ENCODE results near the gene RBL2.
"Not testable (repeated sequence)": the region's sequence is repeated elsewhere in the genome, so short reads cannot be mapped to it uniquely, and the experiment has no call there.

RBL2 gene

GRCh38 chr16:53539759-53540718 is 105.8 kb downstream of the RBL2 start:
- DNase-seq (ENCODE audit: low read depth), result not testable (repeated sequence)

Data from ELR (cell line).